ENCODE data around the gene RBFOX1. TPM values are rescaled to one million over a fixed set of nuclear protein-coding genes. Genes with fewer than 3 reads are reported as not detected.
"Not testable (repeated sequence)": the region's sequence is repeated elsewhere in the genome, so short reads cannot be mapped to it uniquely, and the experiment has no call there.

The RBFOX1 gene
- total RNA-seq, 1 donor from 2014 or later = not detected

DNA sequence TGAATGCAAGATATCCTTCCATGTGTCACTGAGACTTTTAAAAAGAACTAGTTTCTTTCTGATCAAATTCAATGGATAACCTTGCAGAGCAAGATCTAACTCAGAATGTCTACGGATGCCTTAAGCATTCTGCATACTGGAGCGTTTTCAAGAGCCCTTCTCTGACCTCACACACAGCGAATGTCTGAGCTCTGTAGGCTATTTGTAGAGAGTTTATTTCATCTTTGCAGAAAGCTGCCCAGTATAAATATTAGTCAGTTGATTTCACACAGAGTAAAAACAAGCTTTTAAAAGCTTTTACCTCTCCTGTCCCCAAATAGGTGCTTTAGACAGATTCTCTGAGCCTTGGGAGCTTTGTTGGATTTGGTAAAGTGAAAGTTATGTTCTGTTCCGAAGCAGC is 165.0 kb downstream of the RBFOX1 start:
- DNase-seq = no peak
- POLR2A ChIA-PET = no interaction called here
- no peaks in the 10 kb centered on the region for H3K36me3 Mint-ChIP-seq (ENCODE audit: low read depth)
- no peak overlapping the region for H3K4me3 Mint-ChIP-seq
- intact Hi-C loops (cut with micrococcal nuclease) = loop anchor here (10.0 kb wide), 1 partner anchor 57 kb away; no protein-coding TSS in a partner anchor
- peaks cover 5% of the 10 kb centered on the region for H3K9me3 Mint-ChIP-seq
- ATAC-seq (ENCODE audit: low read depth) = no peak
- no peak overlapping the region for H3K27ac Mint-ChIP-seq
- CTCF ChIA-PET = no interaction called here
- no peaks in the 10 kb centered on the region for H3K27me3 Mint-ChIP-seq
- TF ChIP-seq, protein P1, sequence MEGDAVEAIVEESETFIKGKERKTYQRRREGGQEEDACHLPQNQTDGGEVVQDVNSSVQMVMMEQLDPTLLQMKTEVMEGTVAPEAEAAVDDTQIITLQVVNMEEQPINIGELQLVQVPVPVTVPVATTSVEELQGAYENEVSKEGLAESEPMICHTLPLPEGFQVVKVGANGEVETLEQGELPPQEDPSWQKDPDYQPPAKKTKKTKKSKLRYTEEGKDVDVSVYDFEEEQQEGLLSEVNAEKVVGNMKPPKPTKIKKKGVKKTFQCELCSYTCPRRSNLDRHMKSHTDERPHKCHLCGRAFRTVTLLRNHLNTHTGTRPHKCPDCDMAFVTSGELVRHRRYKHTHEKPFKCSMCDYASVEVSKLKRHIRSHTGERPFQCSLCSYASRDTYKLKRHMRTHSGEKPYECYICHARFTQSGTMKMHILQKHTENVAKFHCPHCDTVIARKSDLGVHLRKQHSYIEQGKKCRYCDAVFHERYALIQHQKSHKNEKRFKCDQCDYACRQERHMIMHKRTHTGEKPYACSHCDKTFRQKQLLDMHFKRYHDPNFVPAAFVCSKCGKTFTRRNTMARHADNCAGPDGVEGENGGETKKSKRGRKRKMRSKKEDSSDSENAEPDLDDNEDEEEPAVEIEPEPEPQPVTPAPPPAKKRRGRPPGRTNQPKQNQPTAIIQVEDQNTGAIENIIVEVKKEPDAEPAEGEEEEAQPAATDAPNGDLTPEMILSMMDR (IDR thresholded peaks at IDR 0.05) = no peak
- no peaks in the 10 kb centered on the region for H3K4me1 Mint-ChIP-seq

- intact Hi-C loops (cut with micrococcal nuclease) = no loop called here
- POLR2A ChIA-PET = no interaction called here
- no peak overlapping the region for H3K4me3 Mint-ChIP-seq
Measured at GRCh38 chr16:7501868-7502267, 169.2 kb downstream of the RBFOX1 start.

DNA sequence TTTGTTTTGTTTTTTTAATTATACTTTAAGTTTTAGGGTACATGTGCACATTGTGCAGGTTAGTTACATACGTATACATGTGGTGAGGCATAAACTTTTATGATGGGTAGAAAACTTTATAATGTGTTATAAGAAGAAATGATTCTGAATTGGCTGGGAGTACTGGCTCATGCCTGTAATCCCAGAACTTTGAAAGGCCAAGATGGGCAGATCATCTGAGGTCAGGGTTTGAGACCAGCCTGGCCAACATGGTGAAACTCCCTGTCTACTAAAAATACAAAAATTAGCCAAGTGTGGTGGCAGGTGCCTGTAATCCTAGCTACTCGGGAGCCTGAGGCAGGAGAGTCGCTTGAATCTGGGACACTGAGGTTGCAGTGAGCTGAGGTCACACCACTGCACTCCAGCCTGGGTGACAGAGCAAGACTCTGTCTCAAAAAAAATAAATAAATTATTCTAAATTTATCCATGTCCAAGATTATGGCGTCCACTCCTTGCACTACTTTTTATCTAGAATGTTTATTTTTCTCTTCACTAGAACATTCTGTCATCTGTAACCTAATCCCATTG is 170.0 kb downstream of the RBFOX1 start:
- CTCF ChIA-PET; H3K9me3 Mint-ChIP-seq; POLR2A ChIA-PET; intact Hi-C loops (cut with micrococcal nuclease); ATAC-seq (ENCODE audit: low read depth); DNase-seq; H3K36me3 Mint-ChIP-seq (ENCODE audit: low read depth); H3K27ac Mint-ChIP-seq; H3K4me3 Mint-ChIP-seq; H3K27me3 Mint-ChIP-seq; H3K4me1 Mint-ChIP-seq: not testable (repeated sequence)

More at GRCh38 chr16:7501868-7502267, 169.2 kb downstream of the RBFOX1 start:
- CTCF ChIA-PET = no interaction called here
- no peaks in the 10 kb centered on the region for H3K4me1 Mint-ChIP-seq
- no peak for DNase-seq
- peaks cover 5% of the 10 kb centered on the region for H3K9me3 Mint-ChIP-seq
- H3K27ac Mint-ChIP-seq = no peak overlapping the region
- no peak for ATAC-seq (ENCODE audit: low read depth)
- H3K36me3 Mint-ChIP-seq (ENCODE audit: low read depth) = no peaks in the 10 kb centered on the region
- H3K27me3 Mint-ChIP-seq = no peaks in the 10 kb centered on the region
- TF ChIP-seq, protein P1 (IDR thresholded peaks at IDR 0.05) = no peak

DNA sequence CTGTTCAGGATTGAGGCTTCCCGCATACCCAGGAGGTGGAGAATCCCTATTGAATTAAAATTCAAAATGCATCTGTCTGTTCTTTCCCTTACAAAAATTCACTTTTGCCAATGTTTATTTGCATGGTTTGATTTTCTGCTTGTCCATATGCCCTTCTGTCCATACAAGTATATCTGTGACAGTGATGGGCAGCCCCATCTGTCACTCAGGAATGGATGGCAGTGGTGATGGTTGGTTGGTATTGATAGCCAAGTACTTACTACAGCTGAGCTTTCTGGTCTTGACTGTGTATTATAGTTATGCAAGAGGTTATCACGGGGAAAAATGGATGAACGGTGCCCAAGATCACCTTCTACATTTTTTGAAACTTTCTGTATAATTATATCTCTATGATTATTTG is 171.0 kb downstream of the RBFOX1 start:
- ATAC-seq (ENCODE audit: low read depth) (no peak), DNase-seq (no peak)
- no peak overlapping the region for H3K27ac Mint-ChIP-seq
- H3K9me3 Mint-ChIP-seq = peaks cover 5% of the 10 kb centered on the region
- no peaks in the 10 kb centered on the region for H3K4me1 Mint-ChIP-seq
- ChIA-PET POLR2A (no interaction called here), CTCF (no interaction called here)
- no peak overlapping the region for H3K4me3 Mint-ChIP-seq
- H3K27me3 Mint-ChIP-seq = no peaks in the 10 kb centered on the region
- no peaks in the 10 kb centered on the region for H3K36me3 Mint-ChIP-seq (ENCODE audit: low read depth)
- intact Hi-C loops (cut with micrococcal nuclease) = no loop called here
- TF ChIP-seq, protein P1 (IDR thresholded peaks at IDR 0.05) = no peak

GRCh38 chr16:7504844-7505243 is 172.2 kb downstream of the RBFOX1 start:
- Mint-ChIP-seq H3K4me1 (no peaks in the 10 kb centered on the region), H3K9me3 (peaks cover 4% of the 10 kb centered on the region), H3K36me3 (ENCODE audit: low read depth) (no peaks in the 10 kb centered on the region), H3K27me3 (no peaks in the 10 kb centered on the region), H3K27ac (no peak overlapping the region), H3K4me3 (no peak overlapping the region)
- no peak for DNase-seq
- intact Hi-C loops (cut with micrococcal nuclease) = no loop called here
- no peak for ATAC-seq (ENCODE audit: low read depth)
- POLR2A ChIA-PET = no interaction called here
- TF ChIP-seq, protein P1 (IDR thresholded peaks at IDR 0.05) = no peak
- CTCF ChIA-PET = no interaction called here

GRCh38 chr16:7505495-7505894 is 172.8 kb downstream of the RBFOX1 start:
- ChIA-PET POLR2A (no interaction called here), CTCF (no interaction called here)
- Mint-ChIP-seq H3K4me1 (no peaks in the 10 kb centered on the region), H3K4me3 (no peak overlapping the region), H3K36me3 (ENCODE audit: low read depth) (no peaks in the 10 kb centered on the region), H3K27me3 (no peaks in the 10 kb centered on the region), H3K27ac (no peak overlapping the region), H3K9me3 (peaks cover 3% of the 10 kb centered on the region)
- TF ChIP-seq, protein P1 (IDR thresholded peaks at IDR 0.05) = no peak
- DNase-seq (no peak), ATAC-seq (ENCODE audit: low read depth) (no peak)
- intact Hi-C loops (cut with micrococcal nuclease) = no loop called here
